Stimulated activated CD8-positive, alpha-beta memory T cell treated with anti-CD3 and anti-CD28 coated beads, Interleukin-7, amount 100 ng/mL, for 24 hours (primary cell): ENCODE data around the gene IGBP1.
"Not testable (repeated sequence)": the region's sequence is repeated elsewhere in the genome, so short reads cannot be mapped to it uniquely, and the experiment has no call there.

Experiments used
- DNase-seq: peaks from one replicate; pipeline ENCODE4 v3.0.0-alpha.2; 2020; ENCODE audit warnings: low read depth

Gene IGBP1

GRCh38 chrX:70133303-70134115 is at the start of gene IGBP1:
TSS of gene IGBP1 (plus strand) at chrX:70133447. CDS start at chrX:70133948, 501 bp downstream.
- peak; percentile 40 for DNase-seq

- DNase-seq: no peak
These were observed 48.5 kb upstream of the IGBP1 start for GRCh38 chrX:70084592-70085240.

- DNase-seq: no peak
These were observed 45.2 kb upstream of the IGBP1 start for GRCh38 chrX:70087857-70088630.

- DNase-seq: no peak
These were observed 44.5 kb upstream of the IGBP1 start for GRCh38 chrX:70088751-70089150.

GRCh38 chrX:70089604-70090297 is 43.5 kb upstream of the IGBP1 start:
- DNase-seq: no peak

GRCh38 chrX:70092247-70092646 is 41.0 kb upstream of the IGBP1 start:
- DNase-seq: no peak

GRCh38 chrX:70096052-70096451 is 37.2 kb upstream of the IGBP1 start:
- DNase-seq: no peak

GRCh38 chrX:70105229-70105628 is 28.0 kb upstream of the IGBP1 start:
- no peak for DNase-seq

GRCh38 chrX:70111436-70112026 is 21.7 kb upstream of the IGBP1 start:
- DNase-seq: not testable (repeated sequence)

- DNase-seq: no peak
These were observed 15.5 kb upstream of the IGBP1 start for GRCh38 chrX:70117738-70118137.

GRCh38 chrX:70123014-70123413 is 10.2 kb upstream of the IGBP1 start:
- DNase-seq: not testable (repeated sequence)

GRCh38 chrX:70124678-70125077 is 8.6 kb upstream of the IGBP1 start:
- DNase-seq: no peak

- DNase-seq: no peak
These were observed 5.2 kb upstream of the IGBP1 start for GRCh38 chrX:70128071-70128470.

GRCh38 chrX:70129816-70130215 is 3.4 kb upstream of the IGBP1 start:
- DNase-seq: no peak

GRCh38 chrX:70132224-70132623 is 1.0 kb upstream of the IGBP1 start:
- no peak for DNase-seq

- DNase-seq: no peak
These were observed 357 bp upstream of the IGBP1 start for GRCh38 chrX:70132877-70133302.

GRCh38 chrX:70134116-70134477 is 850 bp downstream of the IGBP1 start:
- DNase-seq: no peak

- no peak for DNase-seq
These were observed 5.4 kb downstream of the IGBP1 start for GRCh38 chrX:70138622-70139021.

GRCh38 chrX:70139736-70140135 is 6.5 kb downstream of the IGBP1 start:
- DNase-seq: no peak

- no peak for DNase-seq
These were observed 8.1 kb downstream of the IGBP1 start for GRCh38 chrX:70141373-70141772.
